H9 (cell line): Measurements from ENCODE around the gene TMC3. TPM values are rescaled to one million over a fixed set of nuclear protein-coding genes. Genes with fewer than 3 reads are reported as not detected.
"Not testable (repeated sequence)": the region's sequence is repeated elsewhere in the genome, so short reads cannot be mapped to it uniquely, and the experiment has no call there.

Source experiments
- DNase-seq: peaks from one replicate; pipeline ENCODE4 v3.0.0-alpha.2; 2017
- H2AFZ ChIP-seq: one replicate; pipeline ENCODE4 v1.6.1; 2013; ENCODE audit warnings: mild to moderate bottlenecking, low read length, control low read depth, moderate library complexity
- H2AK5ac ChIP-seq: 2 replicates; pipeline ENCODE4 v1.6.1; 2013; ENCODE audit warnings: low read length, control low read depth, mixed read lengths; ENCODE audit not compliant: insufficient read length
- H2BK120ac ChIP-seq: one replicate; pipeline ENCODE4 v1.6.1; 2013; ENCODE audit warnings: low read depth, mild to moderate bottlenecking, low read length, control low read depth, inconsistent platforms; ENCODE audit not compliant: poor library complexity, severe bottlenecking
- H2BK12ac ChIP-seq: 2 replicates; pipeline ENCODE4 v1.6.1; 2013; ENCODE audit warnings: low read length, control low read depth, mixed read lengths, low read depth; ENCODE audit not compliant: insufficient read length
- H2BK15ac ChIP-seq: 2 replicates; pipeline ENCODE4 v1.6.1; 2013; ENCODE audit warnings: low read depth, low read length, control low read depth
- H2BK20ac ChIP-seq: one replicate; pipeline ENCODE4 v1.6.1; 2013; ENCODE audit warnings: low read depth, mild to moderate bottlenecking, low read length, control low read depth, inconsistent platforms; ENCODE audit not compliant: poor library complexity, severe bottlenecking
- H2BK5ac ChIP-seq: 2 replicates; pipeline ENCODE4 v1.6.1; 2013; ENCODE audit warnings: low read length, control low read depth, mixed read lengths; ENCODE audit not compliant: insufficient read length
- H3K14ac ChIP-seq: 2 replicates; pipeline ENCODE4 v1.6.1; 2013; ENCODE audit warnings: low read length, control low read depth; ENCODE audit not compliant: insufficient read depth
- H3K18ac ChIP-seq: 2 replicates; pipeline ENCODE4 v1.6.1; 2013; ENCODE audit warnings: low read depth, mild to moderate bottlenecking, mixed read lengths, low read length, control low read depth; ENCODE audit not compliant: insufficient read length
- H3K23ac ChIP-seq: 2 replicates; pipeline ENCODE4 v1.6.1; 2013; ENCODE audit warnings: low read length, control low read depth, mixed read lengths, low read depth; ENCODE audit not compliant: insufficient read length
- H3K23me2 ChIP-seq: 2 replicates; pipeline ENCODE4 v1.6.1; 2013; ENCODE audit warnings: low read depth, mild to moderate bottlenecking, mixed read lengths, low read length, control low read depth; ENCODE audit not compliant: insufficient read length, poor library complexity, severe bottlenecking
- H3K27ac ChIP-seq: 2 replicates; pipeline ENCODE4 v1.5.1; 2013; ENCODE audit warnings: low read length, control low read depth, mixed read lengths, low read depth; ENCODE audit not compliant: insufficient read length
- H3K27me3 ChIP-seq: 2 replicates; pipeline ENCODE4 v1.6.1; 2013; ENCODE audit warnings: low read length, control low read depth, inconsistent platforms; ENCODE audit not compliant: insufficient read depth
- H3K4ac ChIP-seq: 2 replicates; pipeline ENCODE4 v1.6.1; 2013; ENCODE audit warnings: low read depth, mild to moderate bottlenecking, control low read depth, inconsistent platforms, low read length, moderate library complexity
- H3K4me1 ChIP-seq: 2 replicates; pipeline ENCODE4 v1.6.1; 2013; ENCODE audit warnings: low read length, control low read depth, inconsistent platforms; ENCODE audit not compliant: insufficient read depth
- H3K4me2 ChIP-seq: 2 replicates; pipeline ENCODE4 v1.6.1; 2013; ENCODE audit warnings: low read length, control low read depth, mixed read lengths; ENCODE audit not compliant: insufficient read length, insufficient read depth
- H3K56ac ChIP-seq: 2 replicates; pipeline ENCODE4 v1.6.1; 2013; ENCODE audit warnings: low read depth, mild to moderate bottlenecking, mixed read lengths, low read length, control low read depth; ENCODE audit not compliant: insufficient read length
- H3K79me1 ChIP-seq: 2 replicates; pipeline ENCODE4 v1.6.1; 2013; ENCODE audit warnings: low read depth, mild to moderate bottlenecking, moderate library complexity, low read length, control low read depth, inconsistent platforms; ENCODE audit not compliant: insufficient read depth, poor library complexity, severe bottlenecking
- H3K79me2 ChIP-seq: 2 replicates; pipeline ENCODE4 v1.6.1; 2013; ENCODE audit warnings: low read length, control low read depth, inconsistent platforms; ENCODE audit not compliant: insufficient read depth
- H3K9ac ChIP-seq: 2 replicates; pipeline ENCODE4 v1.6.1; 2013; ENCODE audit warnings: low read length, control low read depth, mixed read lengths; ENCODE audit not compliant: insufficient read length; ENCODE audit errors: extremely low read depth
- H3K9me3 ChIP-seq: one replicate; pipeline ENCODE4 v1.6.1; 2013; ENCODE audit warnings: low read depth, low read length, inconsistent platforms; ENCODE audit not compliant: control insufficient read depth
- H3T11ph ChIP-seq: one replicate; pipeline ENCODE4 v1.6.1; 2013; ENCODE audit warnings: mild to moderate bottlenecking, low read length, control low read depth, inconsistent platforms
- H4K20me1 ChIP-seq: one replicate; pipeline ENCODE4 v1.6.1; 2013; ENCODE audit not compliant: control insufficient read depth, insufficient read length, insufficient read depth
- H4K5ac ChIP-seq: 2 replicates; pipeline ENCODE4 v1.6.1; 2013; ENCODE audit warnings: low read depth, mild to moderate bottlenecking, mixed read lengths, low read length, control low read depth; ENCODE audit not compliant: insufficient read length
- H4K8ac ChIP-seq: replicated peaks from 2 replicates; pipeline ENCODE4 v1.6.1; 2013; ENCODE audit warnings: low read length, control low read depth, mixed read lengths, low read depth; ENCODE audit not compliant: insufficient read length
- H4K91ac ChIP-seq: 2 replicates; pipeline ENCODE4 v1.6.1; 2013; ENCODE audit warnings: low read depth, mild to moderate bottlenecking, moderate library complexity, mixed read lengths, low read length, control low read depth; ENCODE audit not compliant: insufficient read length
- H3K27ac Mint-ChIP-seq, 3 experiments: 2 replicates in 2 of 3; 3 replicates in 1 of 3; pipeline ENCODE4 v1.8.0; 2020 to 2021; ENCODE audit warnings: mixed read lengths in 3 of 3, mild to moderate bottlenecking in 1 of 3, moderate library complexity in 1 of 3
- H3K27me3 Mint-ChIP-seq: 2 replicates; pipeline ENCODE4 v1.8.0; 2021; ENCODE audit warnings: low read depth, mild to moderate bottlenecking, moderate library complexity, mixed read lengths
- H3K36me3 Mint-ChIP-seq, 3 experiments: 2 replicates in 2 of 3; 3 replicates in 1 of 3; pipeline ENCODE4 v1.8.0; 2020 to 2021; ENCODE audit warnings: low read depth in 3 of 3, mixed read lengths in 3 of 3; ENCODE audit not compliant: insufficient read depth in 1 of 3
- H3K4me1 Mint-ChIP-seq, 2 experiments: 2 replicates each; pipeline ENCODE4 v1.8.0; 2020; ENCODE audit warnings: mixed read lengths in 2 of 2
- H3K4me3 Mint-ChIP-seq, 2 experiments: 2 replicates in 1 of 2; 3 replicates in 1 of 2; pipeline ENCODE4 v1.8.0; 2020 to 2021; ENCODE audit warnings: mild to moderate bottlenecking in 2 of 2, mixed read lengths in 2 of 2, moderate library complexity in 1 of 2
- H3K9me3 Mint-ChIP-seq, 2 experiments: 2 replicates in 1 of 2; 3 replicates in 1 of 2; pipeline ENCODE4 v1.8.0; 2020; ENCODE audit warnings: mild to moderate bottlenecking in 2 of 2, mixed read lengths in 2 of 2, moderate library complexity in 1 of 2
- WGBS: extraction: QIAGEN DNeasy Blood & Tissue Kit; methylation state at CpG from one replicate; pipeline ENCODE4 v1.1.7; 2013; ENCODE audit warnings: missing lambda C conversion rate, low lambda C conversion rate, mixed read lengths; ENCODE audit not compliant: insufficient read length; ENCODE audit errors: extremely low coverage; 5-methylcytosine and 5-hydroxymethylcytosine counted together
- total RNA-seq: library from RNA; stranded (reverse); gene quantifications from 2 replicates; pipeline ENCODE4 v1.2.1, GENCODE V29; 2021
- TF ChIP-seq, protein P1 (sequence below): fragments of 200-600 bp; sonication (generic); conservative IDR thresholded peaks from 3 replicates; pipeline ENCODE4 v1.8.0; 2021; ENCODE audit warnings: antibody characterized with exemption, mild to moderate bottlenecking

Gene TMC3
- total RNA-seq, 1 experiment from 2014 or later = not detected

DNA sequence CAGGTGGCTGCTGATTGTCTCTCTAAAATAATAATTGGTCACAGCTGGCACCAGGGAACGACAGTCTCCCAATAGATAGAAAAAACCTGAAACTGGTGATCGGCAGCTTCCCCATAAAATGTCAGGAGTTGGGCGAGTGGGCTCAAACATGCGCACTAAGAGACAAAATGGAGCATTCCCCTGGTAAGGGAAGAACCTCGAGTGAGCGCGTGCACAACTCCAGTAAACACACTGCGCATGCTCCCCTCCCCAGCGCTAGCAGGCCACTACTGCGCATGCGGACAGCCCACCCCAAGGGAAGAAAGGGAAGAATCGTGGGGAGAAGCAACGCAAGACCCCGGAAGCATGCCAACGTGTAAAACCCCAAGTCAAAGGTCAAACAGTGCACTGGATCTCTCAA is 42.4 kb downstream of the TMC3 start:
- Histone ChIP-seq H4K91ac (no peak overlapping the region), H2BK15ac (no peak overlapping the region), H3K9me3 (no peaks in the 10 kb centered on the region), H3K4me2 (no peak overlapping the region), H3K9ac (no peak overlapping the region), H3K27me3 (no peaks in the 10 kb centered on the region), H2BK20ac (no peak overlapping the region), H2BK5ac (no peak overlapping the region), H3T11ph (no peak overlapping the region), H3K4me1 (no peaks in the 10 kb centered on the region), H3K79me2 (no peaks in the 10 kb centered on the region), H3K18ac (no peak overlapping the region), H3K23me2 (no peaks in the 10 kb centered on the region), H2BK12ac (no peak overlapping the region), H4K5ac (no peak overlapping the region), H4K8ac (no peak overlapping the region), H2BK120ac (no peak overlapping the region), H4K20me1 (no peaks in the 10 kb centered on the region), H3K79me1 (no peaks in the 10 kb centered on the region), H2AK5ac (no peak overlapping the region), H3K4ac (no peak overlapping the region), H3K27ac (no peak overlapping the region), H3K23ac (no peak overlapping the region), H3K56ac (no peak overlapping the region), H2AFZ (no peak overlapping the region), H3K14ac (no peak overlapping the region)
- H3K4me3 Mint-ChIP-seq = no peak overlapping the region
- H3K4me1 Mint-ChIP-seq = 0 out of 4 replicates have a peak, but pooled peaks cover 0 to 3% of the 10 kb centered on the region in 2 experiments
- TF ChIP-seq, protein P1, sequence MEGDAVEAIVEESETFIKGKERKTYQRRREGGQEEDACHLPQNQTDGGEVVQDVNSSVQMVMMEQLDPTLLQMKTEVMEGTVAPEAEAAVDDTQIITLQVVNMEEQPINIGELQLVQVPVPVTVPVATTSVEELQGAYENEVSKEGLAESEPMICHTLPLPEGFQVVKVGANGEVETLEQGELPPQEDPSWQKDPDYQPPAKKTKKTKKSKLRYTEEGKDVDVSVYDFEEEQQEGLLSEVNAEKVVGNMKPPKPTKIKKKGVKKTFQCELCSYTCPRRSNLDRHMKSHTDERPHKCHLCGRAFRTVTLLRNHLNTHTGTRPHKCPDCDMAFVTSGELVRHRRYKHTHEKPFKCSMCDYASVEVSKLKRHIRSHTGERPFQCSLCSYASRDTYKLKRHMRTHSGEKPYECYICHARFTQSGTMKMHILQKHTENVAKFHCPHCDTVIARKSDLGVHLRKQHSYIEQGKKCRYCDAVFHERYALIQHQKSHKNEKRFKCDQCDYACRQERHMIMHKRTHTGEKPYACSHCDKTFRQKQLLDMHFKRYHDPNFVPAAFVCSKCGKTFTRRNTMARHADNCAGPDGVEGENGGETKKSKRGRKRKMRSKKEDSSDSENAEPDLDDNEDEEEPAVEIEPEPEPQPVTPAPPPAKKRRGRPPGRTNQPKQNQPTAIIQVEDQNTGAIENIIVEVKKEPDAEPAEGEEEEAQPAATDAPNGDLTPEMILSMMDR = no peak
- H3K36me3 Mint-ChIP-seq = no peaks in the 10 kb centered on the region
- no CpG with 5 or more reads among the region's 15 CpGs for whole genome bisulfite sequencing
- DNase-seq = peak; percentile 15
- no peaks in the 10 kb centered on the region for H3K9me3 Mint-ChIP-seq
- no peaks in the 10 kb centered on the region for H3K27me3 Mint-ChIP-seq
- no peak overlapping the region for H3K27ac Mint-ChIP-seq

DNA sequence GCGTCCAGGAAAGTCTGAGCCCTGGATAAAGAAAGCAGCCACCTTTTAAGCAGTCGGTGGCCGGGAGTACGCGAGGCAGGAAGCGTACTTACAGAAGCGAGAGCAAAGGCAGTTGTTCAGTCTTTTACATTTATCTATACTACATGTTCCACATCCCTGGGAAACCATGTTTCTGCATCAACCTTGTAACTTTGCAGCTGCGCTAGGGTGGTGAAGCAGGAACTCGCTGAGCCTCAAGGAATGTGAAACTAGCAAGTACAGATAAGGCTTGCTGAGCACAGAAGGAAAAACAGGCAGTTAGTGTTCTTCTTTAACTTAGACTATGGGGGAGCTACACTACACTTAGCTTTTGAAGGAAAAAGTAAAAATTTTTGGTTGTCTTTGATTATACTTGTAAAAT is 42.9 kb downstream of the TMC3 start:
- H3K23ac ChIP-seq, H4K91ac ChIP-seq, H3K4me1 Mint-ChIP-seq, H3K4me1 ChIP-seq, H2BK12ac ChIP-seq, H3K9me3 ChIP-seq, H3K4ac ChIP-seq, H3K23me2 ChIP-seq, H4K8ac ChIP-seq, H3K36me3 Mint-ChIP-seq, H4K5ac ChIP-seq, H3K27me3 Mint-ChIP-seq, H3T11ph ChIP-seq, H3K14ac ChIP-seq, H3K9me3 Mint-ChIP-seq, H2BK20ac ChIP-seq, H3K79me2 ChIP-seq, H2BK120ac ChIP-seq, H3K79me1 ChIP-seq, H3K4me3 Mint-ChIP-seq, H3K56ac ChIP-seq, H3K4me2 ChIP-seq, H4K20me1 ChIP-seq, H3K9ac ChIP-seq, H2BK5ac ChIP-seq, H2BK15ac ChIP-seq, H2AFZ ChIP-seq, H3K27me3 ChIP-seq, H3K18ac ChIP-seq, H3K27ac Mint-ChIP-seq, H2AK5ac ChIP-seq, H3K27ac ChIP-seq: not testable (repeated sequence)
- peak; percentile 9 for DNase-seq
- WGBS = no CpG with 5 or more reads among the region's 9 CpGs
